HepG2 (cell line): Measurements from ENCODE around the gene ISOC2. TPM values are rescaled to one million over a fixed set of nuclear protein-coding genes. Genes with fewer than 3 reads are reported as not detected.

ENCODE experiments used
- AHR ChIP-seq: IDR thresholded peaks from 2 replicates; pipeline ENCODE4 v1.6.1; 2018; ENCODE audit warnings: missing genetic modification reagents, missing compliant biosample characterization
- ARHGAP35 ChIP-seq: sonication (generic); formaldehyde crosslinking; IDR thresholded peaks from 2 replicates; pipeline ENCODE4 v1.9.0; 2022; ENCODE audit warnings: mild to moderate bottlenecking, inconsistent platforms, moderate library complexity, missing genetic modification reagents, borderline replicate concordance
- ARNTL ChIP-seq: sonication (generic); formaldehyde crosslinking; IDR thresholded peaks from 2 replicates; pipeline ENCODE4 v1.4.0; 2020; ENCODE audit warnings: mild to moderate bottlenecking, missing genetic modification reagents
- ESRRA ChIP-seq: sonication (generic); formaldehyde crosslinking; IDR thresholded peaks from 2 replicates; pipeline ENCODE4 v1.5.1; 2020; ENCODE audit warnings: mild to moderate bottlenecking, low read depth, missing genetic modification reagents
- HOXA5 ChIP-seq: sonication (generic); formaldehyde crosslinking; IDR thresholded peaks from 2 replicates; pipeline ENCODE4 v1.4.0; 2020; ENCODE audit warnings: missing genetic modification reagents
- NR1H2 ChIP-seq: sonication (generic); formaldehyde crosslinking; IDR thresholded peaks from 2 replicates; pipeline ENCODE4 v1.8.1; 2022; ENCODE audit warnings: low read depth, missing genetic modification reagents, borderline replicate concordance
- NR2F2 ChIP-seq: IDR thresholded peaks from 2 replicates; pipeline ENCODE4 v1.6.1; 2012; ENCODE audit warnings: low read depth, inconsistent platforms, borderline replicate concordance
- PHB2 ChIP-seq: fragments of 450-650 bp; IDR thresholded peaks from 2 replicates; pipeline ENCODE4 v1.6.1; 2018; ENCODE audit not compliant: partially characterized antibody
- SALL2 ChIP-seq: sonication (generic); formaldehyde crosslinking; IDR thresholded peaks from 2 replicates; pipeline ENCODE4 v1.8.1; 2023; ENCODE audit warnings: mild to moderate bottlenecking, missing genetic modification reagents, inconsistent platforms
- SIN3B ChIP-seq: fragments of 150-350 bp; IDR thresholded peaks from 2 replicates; pipeline ENCODE4 v1.6.1; 2014; ENCODE audit warnings: low read length
- SMARCE1 ChIP-seq: fragments of 450-650 bp; IDR thresholded peaks from 2 replicates; pipeline ENCODE4 v1.6.1; 2017; ENCODE audit warnings: borderline replicate concordance
- SRY ChIP-seq: sonication (generic); formaldehyde crosslinking; IDR thresholded peaks from 2 replicates; pipeline ENCODE4 v1.8.0; 2022; ENCODE audit warnings: mild to moderate bottlenecking, missing genetic modification reagents
- SSRP1 ChIP-seq: IDR thresholded peaks from 2 replicates; pipeline ENCODE4 v1.6.1; 2016; ENCODE audit warnings: control low read depth
- ZC3H4 ChIP-seq: sonication (generic); formaldehyde crosslinking; IDR thresholded peaks from 2 replicates; pipeline ENCODE4 v1.4.0; 2020; ENCODE audit warnings: missing genetic modification reagents, borderline replicate concordance
- ZFAT ChIP-seq: sonication (generic); formaldehyde crosslinking; conservative IDR thresholded peaks from 2 replicates; pipeline ENCODE4 v1.8.1; 2023; ENCODE audit warnings: missing genetic modification reagents, inconsistent platforms
- ZFP36L2 ChIP-seq: sonication (generic); formaldehyde crosslinking; IDR thresholded peaks from 2 replicates; pipeline ENCODE4 v1.4.0; 2020; ENCODE audit warnings: missing genetic modification reagents
- ZNF256 ChIP-seq: sonication (generic); formaldehyde crosslinking; conservative IDR thresholded peaks from 2 replicates; pipeline ENCODE4 v1.4.0; 2020; ENCODE audit warnings: missing genetic modification reagents
- ZNF792 ChIP-seq: IDR thresholded peaks from 2 replicates; pipeline ENCODE4 v1.6.1; 2016
- polyA plus RNA-seq, 8 experiments: library from polyadenylated mRNA; depleted of rRNA in 3 of 8; stranded (reverse) in 7 of 8; unstranded in 1 of 8; fragments of >200 nt; fragmentation: Illumina TruSeq in 4 of 8; extraction: Trizol in 4 of 8; gene quantifications; 2 replicates each; pipeline versions ENCODE4 v1.2.1 to v1.2.3, GENCODE V29; 2011 to 2016; ENCODE audit warnings: low read depth in 4 of 8, missing spikeins in 1 of 8, mixed read lengths in 1 of 8; ENCODE audit not compliant: insufficient read depth in 1 of 8
- total RNA-seq, 5 experiments: library from RNA; depleted of rRNA; stranded (reverse); fragments of >200 nt; fragmentation: Illumina TruSeq; extraction: Trizol; gene quantifications; 2 replicates each; pipeline ENCODE4 v1.2.3, GENCODE V29; 2016; ENCODE audit warnings: low read depth in 1 of 5
- TF ChIP-seq, protein P1 (sequence below): sonication (generic); formaldehyde crosslinking; IDR thresholded peaks from 2 replicates; pipeline ENCODE4 v1.5.0; 2020; ENCODE audit warnings: mild to moderate bottlenecking, missing genetic modification reagents
- TF ChIP-seq, protein P2 (sequence below): sonication (generic); formaldehyde crosslinking; conservative IDR thresholded peaks from 2 replicates; pipeline ENCODE4 v1.5.0; 2020; ENCODE audit warnings: missing genetic modification reagents
- TF ChIP-seq, protein P3 (sequence below): sonication (generic); formaldehyde crosslinking; IDR thresholded peaks from 2 replicates; pipeline ENCODE4 v1.5.0; 2020; ENCODE audit warnings: mild to moderate bottlenecking, missing genetic modification reagents, borderline replicate concordance
- TF ChIP-seq, protein P4 (sequence below): sonication (generic); formaldehyde crosslinking; IDR thresholded peaks from 2 replicates; pipeline ENCODE4 v1.5.1; 2020; ENCODE audit warnings: mild to moderate bottlenecking, missing genetic modification reagents

ISOC2 gene
- total and polyA plus RNA-seq, 2 of the 13 experiments (the other 11 are each of a cell fraction or from before 2014, with no cell fraction given): 76.8 to 105 TPM

DNA sequence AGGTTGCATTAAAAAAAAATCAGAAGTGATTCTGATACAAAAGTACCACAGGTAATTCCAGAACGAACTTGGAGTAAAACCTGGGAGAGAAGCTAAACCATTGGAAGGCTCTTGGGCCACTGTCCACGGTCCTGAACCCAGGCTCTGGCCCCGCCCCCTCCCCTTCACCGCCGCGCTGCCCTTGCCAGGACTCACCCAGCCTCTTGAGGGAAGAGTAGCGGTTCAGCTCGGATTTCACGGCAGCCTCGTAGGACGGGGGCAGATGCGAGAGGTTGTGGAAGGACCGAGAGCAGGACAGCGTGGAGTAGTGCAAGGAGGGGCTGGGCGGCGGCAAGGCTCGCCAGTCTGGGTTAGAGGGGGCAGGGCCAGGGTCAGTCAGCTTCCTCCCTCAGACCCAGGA, 24.0 kb downstream of the ISOC2 start (continued):
- TF ChIP-seq, protein P1, sequence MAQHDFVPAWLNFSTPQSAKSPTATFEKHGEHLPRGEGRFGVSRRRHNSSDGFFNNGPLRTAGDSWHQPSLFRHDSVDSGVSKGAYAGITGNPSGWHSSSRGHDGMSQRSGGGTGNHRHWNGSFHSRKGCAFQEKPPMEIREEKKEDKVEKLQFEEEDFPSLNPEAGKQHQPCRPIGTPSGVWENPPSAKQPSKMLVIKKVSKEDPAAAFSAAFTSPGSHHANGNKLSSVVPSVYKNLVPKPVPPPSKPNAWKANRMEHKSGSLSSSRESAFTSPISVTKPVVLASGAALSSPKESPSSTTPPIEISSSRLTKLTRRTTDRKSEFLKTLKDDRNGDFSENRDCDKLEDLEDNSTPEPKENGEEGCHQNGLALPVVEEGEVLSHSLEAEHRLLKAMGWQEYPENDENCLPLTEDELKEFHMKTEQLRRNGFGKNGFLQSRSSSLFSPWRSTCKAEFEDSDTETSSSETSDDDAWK (CRISPR knock-in tag): no peak
- TF ChIP-seq HOXA5 (CRISPR knock-in tag) (peak; percentile 92), ESRRA (CRISPR knock-in tag) (no peak), ZNF792 (CRISPR knock-in tag) (peak; percentile 88), NR1H2 (CRISPR knock-in tag) (no peak; the same call in 1 of the 2 replicates), SSRP1 (CRISPR knock-in tag) (no peak), SIN3B (no peak), SALL2 (CRISPR knock-in tag) (0 out of 2 replicates have a peak, but pooled peaks have one; percentile 60), PHB2 (no peak), SRY (peak; percentile 88; the same call in 1 of the 2 replicates), ZNF256 (CRISPR knock-in tag) (no peak), ZC3H4 (no peak), NR2F2 (no peak), SMARCE1 (no peak), ARNTL (0 out of 2 replicates have a peak, but pooled peaks have one; percentile 48), ZFAT (no peak), AHR (CRISPR knock-in tag) (0 out of 2 replicates have a peak, but pooled peaks have one; percentile 46), ZFP36L2 (0 out of 2 replicates have a peak, but pooled peaks have one; percentile 82), ARHGAP35 (CRISPR knock-in tag) (peak; percentile 91; the same call in 1 of the 2 replicates)
- TF ChIP-seq, protein P2, sequence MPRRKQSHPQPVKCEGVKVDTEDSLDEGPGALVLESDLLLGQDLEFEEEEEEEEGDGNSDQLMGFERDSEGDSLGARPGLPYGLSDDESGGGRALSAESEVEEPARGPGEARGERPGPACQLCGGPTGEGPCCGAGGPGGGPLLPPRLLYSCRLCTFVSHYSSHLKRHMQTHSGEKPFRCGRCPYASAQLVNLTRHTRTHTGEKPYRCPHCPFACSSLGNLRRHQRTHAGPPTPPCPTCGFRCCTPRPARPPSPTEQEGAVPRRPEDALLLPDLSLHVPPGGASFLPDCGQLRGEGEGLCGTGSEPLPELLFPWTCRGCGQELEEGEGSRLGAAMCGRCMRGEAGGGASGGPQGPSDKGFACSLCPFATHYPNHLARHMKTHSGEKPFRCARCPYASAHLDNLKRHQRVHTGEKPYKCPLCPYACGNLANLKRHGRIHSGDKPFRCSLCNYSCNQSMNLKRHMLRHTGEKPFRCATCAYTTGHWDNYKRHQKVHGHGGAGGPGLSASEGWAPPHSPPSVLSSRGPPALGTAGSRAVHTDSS (CRISPR knock-in tag): no peak
- TF ChIP-seq, protein P3, sequence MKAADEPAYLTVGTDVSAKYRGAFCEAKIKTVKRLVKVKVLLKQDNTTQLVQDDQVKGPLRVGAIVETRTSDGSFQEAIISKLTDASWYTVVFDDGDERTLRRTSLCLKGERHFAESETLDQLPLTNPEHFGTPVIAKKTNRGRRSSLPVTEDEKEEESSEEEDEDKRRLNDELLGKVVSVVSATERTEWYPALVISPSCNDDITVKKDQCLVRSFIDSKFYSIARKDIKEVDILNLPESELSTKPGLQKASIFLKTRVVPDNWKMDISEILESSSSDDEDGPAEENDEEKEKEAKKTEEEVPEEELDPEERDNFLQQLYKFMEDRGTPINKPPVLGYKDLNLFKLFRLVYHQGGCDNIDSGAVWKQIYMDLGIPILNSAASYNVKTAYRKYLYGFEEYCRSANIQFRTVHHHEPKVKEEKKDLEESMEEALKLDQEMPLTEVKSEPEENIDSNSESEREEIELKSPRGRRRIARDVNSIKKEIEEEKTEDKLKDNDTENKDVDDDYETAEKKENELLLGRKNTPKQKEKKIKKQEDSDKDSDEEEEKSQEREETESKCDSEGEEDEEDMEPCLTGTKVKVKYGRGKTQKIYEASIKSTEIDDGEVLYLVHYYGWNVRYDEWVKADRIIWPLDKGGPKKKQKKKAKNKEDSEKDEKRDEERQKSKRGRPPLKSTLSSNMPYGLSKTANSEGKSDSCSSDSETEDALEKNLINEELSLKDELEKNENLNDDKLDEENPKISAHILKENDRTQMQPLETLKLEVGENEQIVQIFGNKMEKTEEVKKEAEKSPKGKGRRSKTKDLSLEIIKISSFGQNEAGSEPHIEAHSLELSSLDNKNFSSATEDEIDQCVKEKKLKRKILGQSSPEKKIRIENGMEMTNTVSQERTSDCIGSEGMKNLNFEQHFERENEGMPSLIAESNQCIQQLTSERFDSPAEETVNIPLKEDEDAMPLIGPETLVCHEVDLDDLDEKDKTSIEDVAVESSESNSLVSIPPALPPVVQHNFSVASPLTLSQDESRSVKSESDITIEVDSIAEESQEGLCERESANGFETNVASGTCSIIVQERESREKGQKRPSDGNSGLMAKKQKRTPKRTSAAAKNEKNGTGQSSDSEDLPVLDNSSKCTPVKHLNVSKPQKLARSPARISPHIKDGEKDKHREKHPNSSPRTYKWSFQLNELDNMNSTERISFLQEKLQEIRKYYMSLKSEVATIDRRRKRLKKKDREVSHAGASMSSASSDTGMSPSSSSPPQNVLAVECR: peak; percentile 43; the same call in 1 of the 2 replicates
- TF ChIP-seq, protein P4, sequence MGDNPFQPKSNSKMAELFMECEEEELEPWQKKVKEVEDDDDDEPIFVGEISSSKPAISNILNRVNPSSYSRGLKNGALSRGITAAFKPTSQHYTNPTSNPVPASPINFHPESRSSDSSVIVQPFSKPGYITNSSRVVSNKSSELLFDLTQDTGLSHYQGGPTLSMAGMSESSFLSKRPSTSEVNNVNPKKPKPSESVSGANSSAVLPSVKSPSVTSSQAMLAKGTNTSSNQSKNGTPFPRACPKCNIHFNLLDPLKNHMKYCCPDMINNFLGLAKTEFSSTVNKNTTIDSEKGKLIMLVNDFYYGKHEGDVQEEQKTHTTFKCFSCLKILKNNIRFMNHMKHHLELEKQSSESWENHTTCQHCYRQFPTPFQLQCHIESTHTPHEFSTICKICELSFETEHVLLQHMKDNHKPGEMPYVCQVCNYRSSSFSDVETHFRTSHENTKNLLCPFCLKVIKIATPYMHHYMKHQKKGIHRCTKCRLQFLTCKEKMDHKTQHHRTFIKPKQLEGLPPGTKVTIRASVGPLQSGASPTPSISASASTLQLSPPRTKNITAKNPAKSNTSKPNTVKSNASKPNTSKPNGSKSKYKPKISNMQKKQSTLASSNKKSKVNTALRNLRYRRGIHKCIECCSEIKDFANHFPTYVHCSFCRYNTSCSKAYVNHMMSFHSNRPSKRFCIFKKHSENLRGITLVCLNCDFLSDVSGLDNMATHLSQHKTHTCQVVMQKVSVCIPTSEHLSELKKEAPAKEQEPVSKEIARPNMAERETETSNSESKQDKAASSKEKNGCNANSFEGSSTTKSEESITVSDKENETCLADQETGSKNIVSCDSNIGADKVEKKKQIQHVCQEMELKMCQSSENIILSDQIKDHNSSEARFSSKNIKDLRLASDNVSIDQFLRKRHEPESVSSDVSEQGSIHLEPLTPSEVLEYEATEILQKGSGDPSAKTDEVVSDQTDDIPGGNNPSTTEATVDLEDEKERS (CRISPR knock-in tag): no peak
